T-helper 9 cell (primary cell): ENCODE measurements around the gene BBS9.
"Not testable (repeated sequence)": the region's sequence is repeated elsewhere in the genome, so short reads cannot be mapped to it uniquely, and the experiment has no call there.

ENCODE experiments used
- DNase-seq: peaks from one replicate; pipeline ENCODE4 v3.0.0-alpha.2; 2020

The BBS9 gene

GRCh38 chr7:33503736-33504135 is 374.4 kb downstream of the BBS9 start:
- DNase-seq, result no peak

GRCh38 chr7:33504266-33504665 is 374.9 kb downstream of the BBS9 start:
- no peak for DNase-seq

GRCh38 chr7:33509206-33509605 is 379.8 kb downstream of the BBS9 start:
- no peak for DNase-seq

GRCh38 chr7:33511778-33512177 is 382.4 kb downstream of the BBS9 start:
- DNase-seq, result no peak

DNA sequence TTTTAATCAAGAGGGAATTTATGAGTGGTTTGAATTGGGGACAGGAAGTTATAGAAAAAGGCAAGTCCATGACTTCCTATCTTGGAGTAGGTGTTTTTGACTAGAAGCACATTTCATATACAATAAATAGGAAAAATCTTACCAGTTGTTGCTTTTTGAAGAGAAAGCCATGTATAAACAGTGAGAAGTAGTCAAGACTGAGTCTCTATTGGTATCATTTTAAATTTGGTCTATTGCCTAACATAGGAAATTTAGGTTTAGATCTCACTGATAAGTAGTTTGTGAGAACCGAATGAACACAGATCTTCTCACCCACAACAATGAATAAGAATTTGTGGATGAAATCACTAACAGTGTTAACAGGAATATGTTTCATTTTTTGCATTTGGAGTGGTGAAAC is 387.2 kb downstream of the BBS9 start:
- no peak for DNase-seq

DNA sequence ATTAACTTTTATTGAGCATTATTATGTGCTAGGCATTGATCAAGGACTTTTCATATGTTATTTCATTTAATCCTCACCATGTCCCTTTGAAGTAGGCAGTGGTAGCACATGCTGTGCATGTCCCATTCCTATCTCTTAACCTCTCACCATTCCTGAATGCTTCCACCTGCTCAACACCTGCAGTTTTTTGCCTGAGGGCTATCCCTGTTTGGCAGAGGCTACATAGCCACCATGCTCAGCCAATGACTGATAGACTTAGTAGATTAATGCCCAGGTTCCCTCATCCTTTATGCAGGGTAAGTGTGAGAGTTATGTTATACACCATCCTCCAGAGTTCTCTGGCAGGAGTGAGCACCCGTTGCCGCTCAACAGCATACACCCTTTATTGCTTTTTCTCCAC is 387.8 kb downstream of the BBS9 start:
- DNase-seq, result no peak

DNA sequence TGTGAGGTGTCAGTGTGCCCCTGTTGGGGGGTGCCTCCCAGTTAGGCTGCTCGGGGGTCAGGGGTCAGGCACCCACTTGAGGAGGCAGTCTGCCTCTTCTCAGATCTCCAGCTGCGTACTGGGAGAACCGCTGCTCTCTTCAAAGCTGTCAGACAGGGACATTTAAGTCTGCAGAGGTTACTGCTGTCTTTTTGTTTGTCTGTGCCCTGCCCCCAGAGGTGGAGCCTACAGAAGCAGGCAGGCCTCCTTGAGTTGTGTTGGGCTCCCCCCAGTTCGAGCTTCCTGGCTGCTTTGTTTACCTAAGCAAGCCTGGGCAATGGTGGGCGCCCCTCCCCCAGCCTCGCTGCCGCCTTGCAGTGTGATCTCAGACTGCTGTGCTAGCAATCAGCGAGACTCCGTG is 397.6 kb downstream of the BBS9 start:
- DNase-seq, result not testable (repeated sequence)

- not testable (repeated sequence) for DNase-seq
Observed at GRCh38 chr7:33527613-33528012, 398.2 kb downstream of the BBS9 start.

DNA sequence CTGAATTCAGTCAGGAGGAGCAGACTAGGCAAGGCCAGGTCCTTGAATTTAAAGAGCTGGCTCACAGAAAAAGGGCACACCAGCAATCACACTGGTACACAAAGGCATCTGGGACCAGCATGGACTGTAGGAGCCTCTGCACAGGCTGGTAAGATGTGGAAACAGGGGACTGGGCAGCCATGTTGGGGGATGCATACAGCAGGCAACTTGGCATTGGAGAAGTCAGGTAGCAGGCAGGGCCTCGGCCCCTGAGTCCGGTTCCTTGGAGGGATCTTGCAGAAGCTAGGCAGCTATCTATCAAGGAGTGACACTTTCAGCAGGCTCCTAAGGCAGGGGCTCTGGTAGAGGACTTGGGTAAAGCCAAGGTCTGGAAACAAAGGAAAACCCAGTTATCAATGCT is 399.7 kb downstream of the BBS9 start:
- DNase-seq, result no peak

DNA sequence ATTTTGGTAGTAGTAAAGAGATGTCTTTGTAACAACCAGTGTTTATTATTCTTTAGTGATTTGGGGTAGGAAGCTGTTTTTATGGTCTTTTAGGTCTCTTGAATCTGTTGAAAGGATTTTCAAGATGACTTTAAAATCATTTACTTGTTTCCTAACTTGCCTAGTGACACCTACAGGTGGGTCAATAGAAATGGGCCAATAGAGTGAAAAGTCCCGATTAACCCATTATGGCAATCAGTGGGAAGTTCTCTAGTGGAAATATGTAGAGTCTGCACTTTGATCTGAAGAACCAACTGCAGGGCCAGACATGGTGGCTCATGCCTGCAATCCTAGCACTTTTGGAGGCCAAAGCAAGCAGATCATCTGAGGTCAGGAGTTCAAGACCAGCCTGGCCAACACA is 401.3 kb downstream of the BBS9 start:
- DNase-seq, result no peak

DNA sequence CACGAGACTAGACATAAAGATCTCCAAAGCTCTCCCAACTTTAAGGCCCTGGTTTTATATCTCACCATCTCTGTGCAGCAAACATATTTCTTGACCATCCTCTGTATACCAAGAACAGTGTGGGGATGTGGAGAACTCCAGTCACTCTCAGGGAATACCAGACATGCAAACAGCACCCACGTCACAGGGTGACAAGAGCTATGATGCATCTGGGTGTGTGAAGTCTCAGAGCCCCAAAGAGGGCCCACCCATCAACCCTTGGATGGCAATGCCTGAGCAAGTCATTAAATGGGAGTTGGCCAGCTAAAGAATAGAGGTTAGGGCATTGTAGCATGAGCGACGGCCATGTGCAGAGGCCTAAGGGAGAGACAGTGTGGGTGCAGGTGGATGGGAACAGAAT is 402.5 kb downstream of the BBS9 start:
- DNase-seq, result no peak

GRCh38 chr7:33534833-33535232 is 405.5 kb downstream of the BBS9 start:
- DNase-seq, result no peak

- no peak for DNase-seq
Observed at GRCh38 chr7:33535989-33536388, 406.6 kb downstream of the BBS9 start.

DNA sequence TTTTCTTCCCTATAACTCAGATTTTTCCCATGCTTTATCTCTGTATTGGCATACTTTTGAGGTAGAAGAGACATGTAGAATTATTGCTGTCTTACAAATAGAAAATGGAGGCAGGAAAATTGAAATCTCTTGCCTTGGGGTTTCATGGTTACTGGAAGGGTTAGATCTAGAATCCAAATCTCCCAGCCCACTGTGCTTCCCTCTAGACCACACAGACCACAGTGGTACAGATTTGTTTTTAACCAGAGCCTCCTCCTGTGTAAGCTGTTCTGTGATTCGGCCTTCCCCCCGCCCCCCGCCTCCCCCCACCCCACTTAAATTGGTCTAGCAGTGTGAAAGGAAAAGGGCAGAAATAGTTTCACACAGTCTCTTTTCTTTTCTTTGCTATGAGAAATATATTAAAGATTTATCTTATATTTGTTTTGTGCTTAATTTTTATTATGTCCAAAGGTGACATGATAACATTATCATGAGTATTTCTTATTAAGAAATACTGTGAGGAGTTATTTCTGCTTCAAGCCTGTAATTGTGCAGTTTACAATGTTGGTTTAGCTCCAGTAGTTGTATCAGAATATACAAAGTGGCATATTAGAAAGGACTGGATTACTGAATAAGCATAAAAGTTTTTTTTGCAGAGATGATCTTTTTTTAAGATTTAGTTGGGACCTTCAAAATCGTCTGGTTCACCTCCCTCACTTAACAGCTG is 407.2 kb downstream of the BBS9 start:
- no peak for DNase-seq

GRCh38 chr7:33537104-33537477 is 407.7 kb downstream of the BBS9 start:
- DNase-seq, result no peak

DNA sequence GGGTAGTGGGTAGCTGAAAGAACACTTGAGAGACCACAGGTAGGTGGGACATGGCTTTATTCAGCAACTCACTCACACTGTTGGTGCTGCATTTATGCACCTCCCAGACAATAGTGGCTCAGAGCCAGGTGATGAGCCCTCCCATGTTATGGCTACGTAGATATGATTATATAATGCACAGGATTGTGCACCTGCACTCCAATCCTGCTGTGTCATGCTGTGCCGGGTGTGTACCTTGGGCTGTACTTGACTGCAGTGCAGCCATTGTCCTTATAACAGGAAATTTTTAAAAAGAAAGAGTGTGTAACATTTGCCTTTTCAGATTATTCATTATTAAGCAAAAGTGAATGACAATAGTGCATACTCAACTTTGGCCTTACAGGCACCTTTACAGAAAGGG is 409.8 kb downstream of the BBS9 start:
- DNase-seq, result no peak

DNA sequence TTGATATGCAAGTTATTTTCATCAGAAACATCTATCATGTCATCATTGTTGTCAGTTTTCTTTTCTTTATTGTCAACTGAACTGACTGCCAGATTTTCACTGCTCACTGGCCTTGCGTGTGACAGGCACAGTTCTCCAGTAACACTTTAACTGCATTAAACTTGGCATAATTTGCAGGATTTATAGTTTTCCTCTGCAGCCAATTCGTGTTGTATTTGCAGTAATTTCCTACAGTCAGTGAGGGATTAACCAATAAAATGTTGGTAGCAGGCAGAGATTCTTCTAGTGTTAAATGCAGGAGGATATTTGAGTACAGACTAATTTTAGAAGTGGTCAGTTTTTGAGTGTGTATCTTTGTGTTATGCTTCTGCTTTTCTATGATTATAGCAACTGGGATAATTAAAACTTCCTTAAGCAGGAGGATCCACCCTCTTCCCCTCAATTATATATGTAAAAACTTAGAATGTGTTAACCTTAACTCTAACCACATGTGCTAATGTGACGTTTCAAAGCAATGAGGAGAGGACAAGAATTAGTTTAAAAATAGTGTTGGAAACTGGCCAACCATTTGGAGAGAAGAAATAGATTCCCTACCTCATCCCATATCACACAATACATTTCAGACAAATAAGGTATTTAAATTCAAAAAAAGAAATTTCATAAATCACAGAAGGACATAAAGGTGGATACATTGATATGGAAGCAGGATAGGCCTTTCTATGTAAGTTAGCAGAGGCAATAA is 410.5 kb downstream of the BBS9 start:
- DNase-seq, result no peak

DNA sequence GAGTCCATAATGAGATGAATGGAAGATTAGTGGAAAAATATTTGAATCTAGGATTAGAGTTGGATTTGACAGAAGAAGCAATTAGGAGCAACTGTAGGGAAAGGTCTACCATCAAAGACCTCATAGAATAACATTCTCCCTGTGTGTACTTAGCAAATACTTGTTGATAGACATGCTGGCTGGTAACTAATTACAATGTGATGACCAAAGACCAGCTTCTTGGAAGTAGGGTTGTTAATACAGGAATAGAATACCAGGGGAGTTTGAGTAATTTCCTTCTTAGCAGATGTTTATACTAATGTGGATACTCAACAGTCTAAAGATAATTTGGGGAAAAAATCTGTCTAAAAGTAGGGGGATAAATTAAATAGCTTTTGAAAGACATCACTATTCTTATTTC is 418.5 kb downstream of the BBS9 start:
- no peak for DNase-seq

DNA sequence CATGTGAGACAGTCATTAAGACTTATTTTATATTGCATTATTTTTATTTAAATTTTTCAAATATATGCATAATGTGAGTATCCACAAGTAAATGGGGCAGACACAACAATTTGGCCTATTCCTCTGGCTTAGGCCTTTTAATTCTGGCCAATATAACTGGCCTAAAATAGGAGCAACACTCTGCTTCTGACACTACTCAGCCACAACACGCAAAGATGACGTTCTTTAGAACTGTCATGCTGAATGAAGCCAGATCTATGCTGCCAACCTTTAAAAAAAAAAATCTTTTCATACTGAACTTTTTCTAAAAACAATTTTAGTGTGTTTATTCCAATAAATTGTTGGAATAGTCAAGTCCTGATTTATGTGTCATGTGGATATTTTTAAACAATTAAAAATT is 421.0 kb downstream of the BBS9 start:
- DNase-seq, result no peak

GRCh38 chr7:33550979-33551378 is 421.6 kb downstream of the BBS9 start:
- DNase-seq, result no peak

GRCh38 chr7:33554046-33554445 is 424.7 kb downstream of the BBS9 start:
- DNase-seq, result no peak

DNA sequence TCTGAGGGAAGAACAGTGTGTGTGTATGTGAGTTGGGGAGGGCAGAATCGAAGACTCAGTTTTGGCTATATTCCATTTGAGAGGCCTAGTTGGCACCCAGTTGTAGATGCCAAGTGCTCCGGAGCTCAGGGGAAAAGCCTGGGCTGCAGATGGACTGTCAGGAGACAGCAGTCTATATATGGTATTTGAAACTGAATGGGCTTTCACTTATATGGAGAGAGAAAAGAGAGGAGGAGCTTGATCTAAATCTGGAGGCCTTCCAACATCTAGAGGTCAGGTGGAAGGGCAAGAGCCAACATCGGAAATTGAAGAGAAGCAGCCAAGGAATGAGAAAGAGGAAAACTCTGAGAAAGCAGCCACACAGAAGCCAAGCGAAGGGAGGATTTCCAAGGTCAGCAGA is 425.2 kb downstream of the BBS9 start:
- DNase-seq, result no peak

GRCh38 chr7:33556472-33556871 is 427.1 kb downstream of the BBS9 start:
- DNase-seq, result no peak

GRCh38 chr7:33558549-33559323 is 429.4 kb downstream of the BBS9 start:
- no peak for DNase-seq
